Cerebellar nuclear complex (tissue), 1 donor: ENCODE data around the gene INTS14.

Experiments used
- DNase-seq, 2 experiments: peaks; one replicate each; lab custom pipeline; 2025; lab: John Stamatoyannopoulos, UW

Gene INTS14

GRCh38 chr15:65530318-65531111, 80.4 kb downstream of the INTS14 start, which contains the start of gene HACD3:
Gene HACD3, plus strand, starts transcription at chr15:65530463. Its CDS starts 169 bp downstream, at chr15:65530632.
- peak in 1 of 2 experiments; percentile 65 for DNase-seq

DNA sequence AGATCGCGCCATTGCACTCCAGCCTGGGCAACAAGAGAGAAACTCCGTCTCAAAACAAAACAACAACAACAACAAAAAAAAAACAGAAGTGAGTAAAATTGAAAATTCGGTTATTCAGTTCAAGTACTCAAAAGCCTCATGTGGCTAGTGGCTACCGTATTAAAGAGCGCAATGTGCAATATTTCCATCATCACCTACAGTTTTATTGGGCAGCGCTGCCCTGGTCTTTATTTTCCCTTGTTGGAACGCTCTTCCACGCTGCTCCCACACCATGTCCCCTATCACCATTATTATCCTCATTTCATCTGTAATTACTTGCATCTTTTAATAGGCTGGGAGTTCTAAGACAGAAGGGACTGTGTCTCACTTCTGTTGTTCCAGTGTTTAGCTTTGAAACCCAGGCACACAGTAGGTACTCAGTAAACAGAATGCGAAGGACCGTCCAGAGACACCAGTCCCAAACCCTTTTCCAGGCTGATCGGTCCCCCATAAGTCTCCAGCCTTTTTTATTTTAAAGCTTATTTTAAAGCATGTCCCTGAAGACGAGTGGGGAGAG, 81.1 kb downstream of the INTS14 start:
- no peak for DNase-seq
